GM19452 (cell line): ENCODE measurements around the gene C5AR2.
"Not testable (repeated sequence)": the region's sequence is repeated elsewhere in the genome, so short reads cannot be mapped to it uniquely, and the experiment has no call there.

Experiments used
- ATAC-seq: cut with Tn5 transposase; IDR thresholded peaks from one replicate; pipeline ENCODE4 v1.9.1; 2021; ENCODE audit not compliant: unreplicated experiment

Gene C5AR2

DNA sequence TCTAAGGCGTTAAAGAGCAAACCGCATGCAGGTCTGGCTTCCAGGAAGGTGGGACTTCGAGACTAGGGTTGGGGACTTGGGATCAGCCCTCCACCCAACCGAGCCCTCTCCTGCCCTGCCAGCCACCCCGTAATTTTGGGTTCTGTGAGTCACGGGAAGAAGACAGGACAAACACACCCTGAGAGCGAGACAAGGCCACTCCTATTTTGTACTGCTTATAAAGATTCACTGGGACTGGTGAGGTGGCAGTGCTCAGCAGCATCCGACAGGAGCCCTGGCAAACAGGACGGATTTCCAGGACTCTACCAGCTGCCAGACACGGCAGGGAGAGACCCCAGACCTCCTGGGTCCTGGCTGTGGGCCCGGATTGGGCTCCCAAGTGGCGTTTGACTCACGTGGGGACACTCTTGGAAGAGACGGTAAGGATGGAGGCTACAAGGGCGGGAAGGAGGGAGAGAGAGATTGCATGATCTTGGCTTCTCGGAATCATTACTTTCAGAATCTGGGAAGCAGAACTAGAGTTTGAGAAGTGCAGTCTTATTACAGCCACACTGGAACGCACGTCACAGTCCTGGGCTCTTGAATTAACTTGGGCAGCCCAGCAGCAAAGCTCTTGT, at the start of gene C5AR2:
C5AR2 (plus strand) TSS at position 245 of the 617 bp plus-strand sequence. CDS start 8,625 bp downstream, outside the sequence.
- no peak for ATAC-seq

GRCh38 chr19:47283405-47284059, 48.4 kb upstream of the C5AR2 start:
- no peak for ATAC-seq

DNA sequence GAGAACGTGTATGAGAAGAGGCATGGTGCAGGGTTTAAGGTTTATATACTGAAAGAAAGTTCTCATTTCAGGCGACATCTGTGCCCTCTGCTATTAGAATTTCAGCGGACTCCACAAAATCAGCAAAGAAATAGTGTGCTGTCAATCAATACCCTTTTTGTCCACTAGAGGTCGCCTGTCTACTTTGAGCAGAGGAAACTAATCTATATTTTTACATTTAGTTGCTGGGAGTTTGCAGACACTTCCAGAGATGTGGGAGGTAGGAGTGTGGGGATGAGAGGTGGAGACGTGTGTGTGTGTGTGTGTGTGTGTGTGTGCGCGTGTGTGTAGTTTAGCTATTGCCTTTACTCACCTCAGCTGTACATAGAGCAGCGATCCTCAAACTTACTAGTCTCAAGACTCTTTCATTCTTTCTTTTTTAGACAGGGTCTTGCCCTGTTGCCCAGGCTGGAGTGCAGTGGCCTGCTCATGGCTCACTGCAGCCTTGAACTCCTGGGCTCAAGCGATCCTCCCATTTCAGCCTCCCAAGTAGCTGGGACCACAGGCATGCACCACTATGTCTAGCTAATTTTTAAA, 47.6 kb upstream of the C5AR2 start:
- ATAC-seq: no peak

- ATAC-seq: no peak
Measured at GRCh38 chr19:47296036-47296435, 35.9 kb upstream of the C5AR2 start.

DNA sequence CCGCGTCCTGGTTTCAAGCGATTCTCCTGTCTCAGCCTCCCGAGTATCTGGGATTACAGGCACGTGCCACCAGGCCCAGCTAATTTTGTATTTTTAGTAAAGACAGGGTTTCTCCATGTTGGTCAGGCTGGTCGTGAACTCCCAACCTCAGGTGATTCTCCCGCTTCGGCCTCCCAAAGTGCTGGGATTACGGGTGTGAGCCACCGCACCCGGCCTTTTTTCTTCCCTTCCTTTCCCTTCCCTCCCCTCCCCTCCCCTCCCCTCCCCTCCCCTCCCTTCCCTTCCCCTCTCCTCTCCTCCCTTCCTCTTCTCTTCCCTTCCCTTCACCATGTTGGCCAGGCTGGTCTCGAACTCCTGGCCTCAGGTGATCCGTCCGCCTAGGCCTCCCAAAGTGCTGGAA, 31.1 kb upstream of the C5AR2 start:
- ATAC-seq: not testable (repeated sequence)

DNA sequence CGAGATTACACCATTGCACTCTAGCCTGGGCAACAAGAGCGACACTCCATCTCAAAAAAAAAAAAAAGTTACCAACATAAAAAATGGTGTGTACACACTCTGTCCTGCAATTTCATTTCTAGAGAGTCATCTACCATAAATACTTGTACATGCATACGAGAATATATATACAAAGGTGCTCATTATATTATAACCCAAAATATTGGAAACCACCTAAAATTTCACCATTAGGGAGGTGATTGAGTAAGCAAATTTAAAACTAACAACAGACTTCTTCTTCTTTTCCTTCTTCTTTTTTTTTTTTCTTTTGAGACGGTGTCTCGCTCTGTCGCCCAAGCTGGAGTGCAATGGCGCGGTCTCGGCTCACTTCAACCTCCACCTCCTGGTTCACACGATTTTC, 29.7 kb upstream of the C5AR2 start:
- ATAC-seq: no peak

GRCh38 chr19:47303966-47304365, 28.0 kb upstream of the C5AR2 start:
- no peak for ATAC-seq

DNA sequence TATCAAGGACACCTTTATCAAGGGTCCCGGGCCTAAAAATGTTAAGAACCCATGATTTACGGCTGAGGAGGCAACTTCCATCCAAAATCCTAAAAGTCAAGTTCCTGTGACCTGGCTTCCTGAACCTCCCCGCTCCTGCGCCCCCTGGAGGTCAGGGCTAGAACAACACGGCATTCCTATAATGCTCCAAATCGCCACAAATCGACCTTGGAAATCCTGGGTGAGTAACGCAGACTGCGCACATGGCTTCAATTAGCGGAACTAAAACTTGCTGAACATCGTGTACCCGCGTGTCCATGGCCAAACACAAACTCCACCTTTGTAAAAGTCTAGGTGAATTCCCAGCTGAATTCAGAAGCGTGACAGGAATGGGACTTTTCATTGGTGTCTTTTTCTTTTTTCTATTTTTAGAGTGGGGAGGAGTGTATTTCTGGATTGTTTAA, 26.6 kb upstream of the C5AR2 start:
- ATAC-seq: no peak

GRCh38 chr19:47306303-47306702, 25.7 kb upstream of the C5AR2 start:
- ATAC-seq: no peak

- ATAC-seq: no peak
Measured at GRCh38 chr19:47309038-47309437, 22.9 kb upstream of the C5AR2 start.

DNA sequence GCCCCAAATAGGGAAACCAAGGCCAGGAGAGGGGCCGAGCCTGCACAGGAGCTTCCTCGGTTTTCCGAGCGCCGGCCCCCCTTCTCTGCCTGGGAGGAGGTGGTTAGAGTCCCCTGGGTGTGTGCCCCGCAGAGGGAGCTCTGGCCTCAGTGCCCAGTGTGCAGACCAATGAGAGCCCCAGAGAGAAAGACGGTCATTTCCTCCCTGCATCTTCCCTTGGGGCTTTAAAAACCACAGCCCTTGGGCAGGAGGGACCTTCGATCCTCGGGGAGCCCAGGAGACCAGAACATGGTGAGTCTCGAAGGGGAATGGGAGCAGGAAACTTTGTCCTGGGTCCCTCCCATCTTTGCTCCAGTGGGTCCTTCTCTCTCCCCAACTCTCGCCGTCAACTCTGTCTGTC, 22.4 kb upstream of the C5AR2 start, which contains the start of gene C5AR1:
C5AR1 (plus strand) TSS at position 254 of the 400 bp plus-strand sequence; CDS start at position 289, 35 bp downstream.
- ATAC-seq: no peak

DNA sequence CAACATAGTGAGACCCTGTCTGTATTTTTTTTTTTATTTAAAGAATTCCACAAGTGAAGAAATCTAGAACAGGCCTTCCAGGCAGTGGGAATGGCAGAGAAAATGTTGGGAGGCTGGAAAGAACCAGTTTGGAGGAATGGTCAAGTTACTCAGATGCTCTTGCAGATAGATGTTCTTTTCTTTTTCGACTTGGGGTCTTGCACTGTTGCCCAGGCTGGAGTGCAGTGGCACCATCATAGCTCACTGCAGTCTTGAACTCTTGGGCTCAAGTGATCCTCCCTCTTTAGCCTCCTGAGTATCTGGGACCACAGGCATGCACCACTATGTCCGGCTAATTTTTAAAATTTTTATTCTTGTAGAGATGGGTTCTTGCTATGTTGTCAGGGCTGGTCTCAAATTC, 21.7 kb upstream of the C5AR2 start:
- ATAC-seq: no peak

- ATAC-seq: no peak
Measured at GRCh38 chr19:47310819-47311218, 21.2 kb upstream of the C5AR2 start.

- ATAC-seq: no peak
Measured at GRCh38 chr19:47312366-47313006, 19.5 kb upstream of the C5AR2 start.

GRCh38 chr19:47313754-47314295, 18.1 kb upstream of the C5AR2 start:
- no peak for ATAC-seq

DNA sequence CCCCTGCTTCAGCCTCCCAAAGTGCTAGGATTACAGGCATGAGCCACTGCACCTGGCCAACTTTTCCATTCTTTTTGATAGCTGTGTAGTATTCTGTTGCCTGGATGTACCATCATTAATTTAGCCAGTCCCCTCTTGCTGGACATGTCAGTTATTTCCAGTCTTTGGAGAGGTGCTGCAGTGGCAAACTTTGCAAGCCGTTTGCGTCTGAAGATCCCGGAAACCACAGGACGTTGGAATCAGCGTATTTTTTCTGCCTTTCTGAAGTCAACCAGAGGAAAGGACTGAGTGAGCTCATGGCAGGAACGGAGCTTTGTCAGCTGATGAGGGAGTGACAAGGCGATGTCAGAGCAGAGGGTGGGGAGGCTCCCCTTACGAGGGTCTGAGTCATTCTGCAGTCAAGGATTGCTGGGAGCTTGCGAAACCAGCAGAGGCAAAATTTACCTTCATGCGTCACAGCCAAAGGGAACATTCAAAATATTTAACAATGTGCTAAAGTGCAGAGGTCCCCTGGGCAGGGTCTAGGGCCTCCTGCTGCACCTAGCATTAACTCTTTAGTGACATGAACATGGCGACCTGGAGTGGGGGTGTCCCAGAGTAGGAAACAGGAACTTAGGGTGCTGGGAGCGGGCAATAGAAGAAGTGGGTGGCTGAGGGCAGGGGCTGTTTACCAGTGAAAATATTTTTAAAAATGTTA, 16.7 kb upstream of the C5AR2 start:
- no peak for ATAC-seq

DNA sequence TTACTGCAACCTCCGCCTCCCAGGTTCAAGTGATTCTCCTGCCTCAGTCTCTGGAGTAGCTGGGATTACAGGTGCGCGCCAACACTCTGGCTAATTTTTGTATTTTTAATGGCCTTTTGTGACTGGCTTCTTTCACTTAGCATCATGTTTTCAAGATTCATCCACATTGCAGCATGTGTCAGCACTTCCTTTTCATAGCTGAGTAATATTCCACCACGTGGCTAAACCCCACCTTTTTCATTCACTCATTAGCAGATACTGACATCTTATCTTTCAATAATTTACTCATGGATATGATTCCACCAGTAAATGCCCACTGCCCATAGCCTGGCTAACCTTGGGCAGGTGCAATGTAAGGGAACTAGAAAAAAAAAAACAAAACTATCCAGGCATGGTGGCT, 15.5 kb upstream of the C5AR2 start:
- ATAC-seq: no peak

DNA sequence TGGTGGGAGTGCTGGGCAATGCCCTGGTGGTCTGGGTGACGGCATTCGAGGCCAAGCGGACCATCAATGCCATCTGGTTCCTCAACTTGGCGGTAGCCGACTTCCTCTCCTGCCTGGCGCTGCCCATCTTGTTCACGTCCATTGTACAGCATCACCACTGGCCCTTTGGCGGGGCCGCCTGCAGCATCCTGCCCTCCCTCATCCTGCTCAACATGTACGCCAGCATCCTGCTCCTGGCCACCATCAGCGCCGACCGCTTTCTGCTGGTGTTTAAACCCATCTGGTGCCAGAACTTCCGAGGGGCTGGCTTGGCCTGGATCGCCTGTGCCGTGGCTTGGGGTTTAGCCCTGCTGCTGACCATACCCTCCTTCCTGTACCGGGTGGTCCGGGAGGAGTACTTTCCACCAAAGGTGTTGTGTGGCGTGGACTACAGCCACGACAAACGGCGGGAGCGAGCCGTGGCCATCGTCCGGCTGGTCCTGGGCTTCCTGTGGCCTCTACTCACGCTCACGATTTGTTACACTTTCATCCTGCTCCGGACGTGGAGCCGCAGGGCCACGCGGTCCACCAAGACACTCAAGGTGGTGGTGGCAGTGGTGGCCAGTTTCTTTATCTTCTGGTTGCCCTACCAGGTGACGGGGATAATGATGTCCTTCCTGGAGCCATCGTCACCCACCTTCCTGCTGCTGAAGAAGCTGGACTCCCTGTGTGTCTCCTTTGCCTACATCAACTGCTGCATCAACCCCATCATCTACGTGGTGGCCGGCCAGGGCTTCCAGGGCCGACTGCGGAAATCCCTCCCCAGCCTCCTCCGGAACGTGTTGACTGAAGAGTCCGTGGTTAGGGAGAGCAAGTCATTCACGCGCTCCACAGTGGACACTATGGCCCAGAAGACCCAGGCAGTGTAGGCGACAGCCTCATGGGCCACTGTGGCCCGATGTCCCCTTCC, 11.8 kb upstream of the C5AR2 start:
- no peak for ATAC-seq

DNA sequence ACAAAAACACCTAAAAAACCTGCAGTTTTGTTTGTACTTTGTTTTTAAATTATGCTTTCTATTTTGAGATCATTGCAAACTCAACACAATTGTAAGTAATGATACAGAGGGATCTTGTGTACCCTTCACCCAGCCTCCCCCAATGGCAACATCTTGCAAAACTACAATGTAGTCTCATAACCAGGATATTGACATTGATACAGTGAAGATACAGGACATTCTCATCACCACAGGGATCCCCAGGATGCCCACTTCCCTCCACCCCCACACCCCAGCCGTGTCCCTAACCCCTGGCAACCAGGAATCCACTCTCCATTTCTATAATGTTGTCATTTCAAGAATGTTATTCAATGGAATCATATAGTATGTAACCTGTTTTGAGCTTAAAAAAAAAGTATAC, 10.3 kb upstream of the C5AR2 start:
- ATAC-seq: no peak

DNA sequence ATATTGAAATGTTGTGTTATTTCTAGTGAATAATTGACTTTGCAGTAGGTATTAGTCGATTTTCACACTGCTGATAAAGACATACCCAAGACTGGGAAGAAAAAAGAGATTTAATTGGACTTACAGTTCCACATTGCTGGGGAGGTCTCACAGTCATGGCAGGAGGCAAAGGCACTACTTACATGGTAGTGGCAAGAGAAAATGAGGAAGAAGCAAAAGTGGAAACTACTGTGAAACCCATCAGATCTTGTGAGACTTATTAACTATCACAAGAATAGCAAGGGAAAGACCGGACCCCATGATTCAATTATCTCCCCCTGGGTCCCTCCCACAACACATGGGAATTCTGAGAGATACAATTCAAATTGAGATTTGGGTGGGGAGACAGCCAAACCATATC, 9.9 kb upstream of the C5AR2 start:
- no peak for ATAC-seq
